GM23338 (cell line): Measurements from ENCODE around the gene MPHOSPH6. TPM values are rescaled to one million over a fixed set of nuclear protein-coding genes. Genes with fewer than 3 reads are reported as not detected.

Experiments
- ATAC-seq: fragments of 200-7000 bp; cut with Tn5 transposase; 3 replicates; pipeline ENCODE4 v1.9.1; 2020
- DNase-seq: peaks from one replicate; pipeline ENCODE4 v3.0.0-alpha.2; 2015; ENCODE audit warnings: low spot score
- H2AFZ ChIP-seq: fragments of 200-600 bp; sonication (generic); 2 replicates; pipeline ENCODE4 v1.8.0; 2016; ENCODE audit warnings: antibody characterized with exemption, mild to moderate bottlenecking, moderate library complexity
- H3F3A ChIP-seq: fragments of 200-600 bp; sonication (generic); replicated peaks from 2 replicates; pipeline ENCODE4 v1.8.0; 2017; ENCODE audit warnings: antibody characterized with exemption, mixed run types, low read depth
- H3K27ac ChIP-seq: fragments of 200-600 bp; sonication (generic); 2 replicates; pipeline ENCODE4 v1.6.1; 2016; ENCODE audit warnings: low read depth
- H3K27me3 ChIP-seq: fragments of 200-600 bp; sonication (generic); 2 replicates; pipeline ENCODE4 v1.8.0; 2016; ENCODE audit warnings: mild to moderate bottlenecking, mixed run types, moderate library complexity; ENCODE audit not compliant: insufficient read depth
- H3K36me3 ChIP-seq: fragments of 200-600 bp; sonication (generic); 2 replicates; pipeline ENCODE4 v1.8.0; 2016; ENCODE audit warnings: mild to moderate bottlenecking; ENCODE audit not compliant: insufficient read depth
- H3K4me1 ChIP-seq: fragments of 200-600 bp; sonication (generic); 2 replicates; pipeline ENCODE4 v1.8.0; 2016; ENCODE audit warnings: mild to moderate bottlenecking, moderate library complexity; ENCODE audit not compliant: insufficient read depth
- H3K4me2 ChIP-seq: fragments of 200-600 bp; sonication (generic); 2 replicates; pipeline ENCODE4 v1.7.1; 2017; ENCODE audit warnings: mixed run types
- H3K4me3 ChIP-seq: fragments of 200-600 bp; sonication (generic); 2 replicates; pipeline ENCODE4 v1.6.1; 2016; ENCODE audit warnings: mixed run types
- H3K79me2 ChIP-seq: fragments of 200-600 bp; sonication (generic); replicated peaks from 2 replicates; pipeline ENCODE4 v1.8.0; 2017; ENCODE audit warnings: mild to moderate bottlenecking; ENCODE audit not compliant: insufficient read depth
- H3K9me2 ChIP-seq: fragments of 200-600 bp; sonication (generic); 2 replicates; pipeline ENCODE4 v1.8.0; 2017; ENCODE audit not compliant: insufficient read depth
- H4K20me1 ChIP-seq: fragments of 200-600 bp; sonication (generic); replicated peaks from 2 replicates; pipeline ENCODE4 v1.8.0; 2017; ENCODE audit warnings: mild to moderate bottlenecking; ENCODE audit not compliant: insufficient read depth
- H3K27ac Mint-ChIP-seq: 2 replicates; pipeline ENCODE4 v1.8.0; 2020; ENCODE audit warnings: inconsistent platforms, mild to moderate bottlenecking, moderate library complexity, mixed read lengths
- H3K27me3 Mint-ChIP-seq: 3 replicates; pipeline ENCODE4 v1.8.0; 2022; ENCODE audit warnings: low read depth, mild to moderate bottlenecking, moderate library complexity, mixed read lengths, inconsistent platforms; ENCODE audit not compliant: insufficient read depth, poor library complexity
- H3K36me3 Mint-ChIP-seq: 3 replicates; pipeline ENCODE4 v1.8.0; 2021; ENCODE audit warnings: low read depth, mild to moderate bottlenecking, inconsistent platforms, moderate library complexity, mixed read lengths
- H3K4me1 Mint-ChIP-seq: 3 replicates; pipeline ENCODE4 v1.8.0; 2020; ENCODE audit warnings: mild to moderate bottlenecking, inconsistent platforms, mixed read lengths
- H3K4me3 Mint-ChIP-seq: 3 replicates; pipeline ENCODE4 v1.8.0; 2021; ENCODE audit warnings: moderate library complexity, mild to moderate bottlenecking, inconsistent platforms, mixed read lengths
- H3K9me3 Mint-ChIP-seq: 3 replicates; pipeline ENCODE4 v1.8.0; 2020; ENCODE audit warnings: moderate library complexity, mild to moderate bottlenecking, inconsistent platforms, mixed read lengths
- CREB1 ChIP-seq: fragments of 250-450 bp; sonication (Bioruptor Pico); IDR thresholded peaks from 2 replicates; pipeline ENCODE4 v1.5.0; 2020; ENCODE audit warnings: low read depth, mild to moderate bottlenecking, moderate library complexity
- ETS1 ChIP-seq: IDR thresholded peaks from 2 replicates; pipeline ENCODE4 v1.6.1; 2016; ENCODE audit warnings: antibody characterized with exemption
- EZH2 ChIP-seq: fragments of 200-600 bp; sonication (generic); IDR thresholded peaks from one replicate; pipeline ENCODE4 v1.8.0; 2017; ENCODE audit warnings: antibody characterized with exemption, mild to moderate bottlenecking, low read depth; ENCODE audit not compliant: unreplicated experiment
- EZH2phosphoT487 ChIP-seq: fragments of 200-600 bp; sonication (generic); IDR thresholded peaks from one replicate; pipeline ENCODE4 v1.8.1; 2018; ENCODE audit warnings: antibody characterized with exemption; ENCODE audit not compliant: unreplicated experiment
- JUNB ChIP-seq: IDR thresholded peaks from one replicate; pipeline ENCODE4 v1.6.1; 2016; ENCODE audit warnings: antibody characterized with exemption; ENCODE audit not compliant: unreplicated experiment
- NANOG ChIP-seq: IDR thresholded peaks from 2 replicates; pipeline ENCODE4 v1.6.1; 2016; ENCODE audit warnings: antibody characterized with exemption, borderline replicate concordance
- POLR2AphosphoS5 ChIP-seq: IDR thresholded peaks from 2 replicates; pipeline ENCODE4 v1.6.1; 2016; ENCODE audit warnings: antibody characterized with exemption, low read depth
- REST ChIP-seq: IDR thresholded peaks from one replicate; pipeline ENCODE4 v1.6.1; 2018; ENCODE audit warnings: antibody characterized with exemption; ENCODE audit not compliant: unreplicated experiment
- STAT1 ChIP-seq: IDR thresholded peaks from one replicate; pipeline ENCODE4 v1.6.1; 2016; ENCODE audit warnings: antibody characterized with exemption; ENCODE audit not compliant: unreplicated experiment
- ZNF114 ChIP-seq: fragments of 250-450 bp; sonication (Bioruptor Pico); IDR thresholded peaks from 2 replicates; pipeline ENCODE4 v1.5.0; 2020; ENCODE audit warnings: mild to moderate bottlenecking, moderate library complexity
- ZNF331 ChIP-seq: fragments of 250-450 bp; sonication (Bioruptor Pico); IDR thresholded peaks from 2 replicates; pipeline ENCODE4 v1.5.0; 2020; ENCODE audit warnings: low read depth, mild to moderate bottlenecking, moderate library complexity
- ZNF462 ChIP-seq: fragments of 250-450 bp; sonication (Bioruptor Pico); IDR thresholded peaks from 2 replicates; pipeline ENCODE4 v1.5.0; 2020; ENCODE audit warnings: mild to moderate bottlenecking, moderate library complexity
- polyA plus RNA-seq: library from polyadenylated mRNA; unstranded; fragments of >200 nt; fragmentation: Nextera tagmentation; extraction: Ambion mirVana; gene quantifications from 2 replicates; pipeline ENCODE4 v1.2.1, GENCODE V29; 2016
- total RNA-seq: library from RNA; depleted of rRNA; stranded (reverse); fragments of >200 nt; shearing (Covaris generic); gene quantifications from 2 replicates; pipeline ENCODE4 v1.2.3, GENCODE V29; 2014

MPHOSPH6 gene
- total and polyA plus RNA-seq, 2 experiments from 2014 or later: 40.8 to 94.7 TPM

GRCh38 chr16:82134846-82135245, 35.2 kb downstream of the MPHOSPH6 start:
- Histone ChIP-seq H3K4me1 (peaks cover 5% of the 10 kb centered on the region; the same call in 1 of the 2 replicates), H3K4me2 (no peak overlapping the region), H3K4me3 (no peak overlapping the region), H3F3A (no peaks in the 10 kb centered on the region), H3K27me3 (no peaks in the 10 kb centered on the region), H3K79me2 (peaks cover 7% of the 10 kb centered on the region; the same call in 1 of the 2 replicates), H3K27ac (no peak overlapping the region), H3K9me2 (no peaks in the 10 kb centered on the region), H2AFZ (no peak overlapping the region), H3K36me3 (no peaks in the 10 kb centered on the region; the same call in 1 of the 2 replicates), H4K20me1 (no peaks in the 10 kb centered on the region)
- Mint-ChIP-seq H3K4me3 (no peak overlapping the region), H3K27ac (no peak overlapping the region), H3K9me3 (peaks cover 5% of the 10 kb centered on the region; the same call in 1 of the 3 replicates), H3K4me1 (peaks cover 11% of the 10 kb centered on the region), H3K36me3 (peaks cover 25% of the 10 kb centered on the region), H3K27me3 (peaks cover 3% of the 10 kb centered on the region)
- DNase-seq (no peak), ATAC-seq (no peak)
- TF ChIP-seq ETS1 (no peak), NANOG (no peak), JUNB (no peak), POLR2AphosphoS5 (no peak), EZH2phosphoT487 (no peak), ZNF331 (no peak), REST (no peak), STAT1 (no peak), EZH2 (no peak), ZNF114 (CRISPR knock-in tag) (no peak), ZNF462 (CRISPR knock-in tag) (no peak), CREB1 (CRISPR knock-in tag) (no peak)
